HCT116 (cell line): ENCODE measurements around the gene CDH22.

Experiments
- CTCF ChIP-seq, 3 experiments: fragments of 200-600 bp in 1 of 3; sonication (generic) in 1 of 3; IDR thresholded peaks in 2 of 3; conservative IDR thresholded peaks in 1 of 3; 2 replicates each; pipeline ENCODE4 v1.5.1; 2012 to 2017; ENCODE audit warnings: low read depth in 2 of 3, low read length in 2 of 3, antibody characterized with exemption in 1 of 3, borderline replicate concordance in 1 of 3, control low read depth in 1 of 3, mild to moderate bottlenecking in 1 of 3, mixed read lengths in 1 of 3, mixed run types in 1 of 3, moderate library complexity in 1 of 3; ENCODE audit not compliant: insufficient read depth in 1 of 3
- POLR2A ChIP-seq: IDR thresholded peaks from 2 replicates; pipeline ENCODE4 v1.7.0; 2011; ENCODE audit warnings: borderline replicate concordance; ENCODE audit not compliant: insufficient read depth, insufficient read length; ENCODE audit errors: extremely low read depth
- POLR2AphosphoS5 ChIP-seq: IDR thresholded peaks from 2 replicates; pipeline ENCODE4 v1.6.1; 2011; ENCODE audit warnings: mild to moderate bottlenecking, low read depth, low read length, moderate library complexity

GRCh38 chr20:46200582-46201570, 107.4 kb downstream of the CDH22 start:
- no peak for TF ChIP-seq POLR2AphosphoS5
- no peak for TF ChIP-seq POLR2A
- TF ChIP-seq CTCF (IDR thresholded peaks at IDR 0.05 in 2 of 3, conservative IDR thresholded peaks at IDR 0.05 in 1 of 3; ENCODE audit: borderline replicate concordance in 1 of 3, insufficient read depth in 1 of 3, low read depth in 2 of 3, low read length in 2 of 3), result no peak
